GM12872 (cell line): ENCODE results near the gene FOXF1.

Experiments used
- CTCF ChIP-seq: IDR thresholded peaks from 3 replicates; pipeline ENCODE4 v1.5.1; 2011; ENCODE audit warnings: low read depth, mild to moderate bottlenecking, low read length, moderate library complexity; ENCODE audit not compliant: insufficient read depth

Gene FOXF1

DNA sequence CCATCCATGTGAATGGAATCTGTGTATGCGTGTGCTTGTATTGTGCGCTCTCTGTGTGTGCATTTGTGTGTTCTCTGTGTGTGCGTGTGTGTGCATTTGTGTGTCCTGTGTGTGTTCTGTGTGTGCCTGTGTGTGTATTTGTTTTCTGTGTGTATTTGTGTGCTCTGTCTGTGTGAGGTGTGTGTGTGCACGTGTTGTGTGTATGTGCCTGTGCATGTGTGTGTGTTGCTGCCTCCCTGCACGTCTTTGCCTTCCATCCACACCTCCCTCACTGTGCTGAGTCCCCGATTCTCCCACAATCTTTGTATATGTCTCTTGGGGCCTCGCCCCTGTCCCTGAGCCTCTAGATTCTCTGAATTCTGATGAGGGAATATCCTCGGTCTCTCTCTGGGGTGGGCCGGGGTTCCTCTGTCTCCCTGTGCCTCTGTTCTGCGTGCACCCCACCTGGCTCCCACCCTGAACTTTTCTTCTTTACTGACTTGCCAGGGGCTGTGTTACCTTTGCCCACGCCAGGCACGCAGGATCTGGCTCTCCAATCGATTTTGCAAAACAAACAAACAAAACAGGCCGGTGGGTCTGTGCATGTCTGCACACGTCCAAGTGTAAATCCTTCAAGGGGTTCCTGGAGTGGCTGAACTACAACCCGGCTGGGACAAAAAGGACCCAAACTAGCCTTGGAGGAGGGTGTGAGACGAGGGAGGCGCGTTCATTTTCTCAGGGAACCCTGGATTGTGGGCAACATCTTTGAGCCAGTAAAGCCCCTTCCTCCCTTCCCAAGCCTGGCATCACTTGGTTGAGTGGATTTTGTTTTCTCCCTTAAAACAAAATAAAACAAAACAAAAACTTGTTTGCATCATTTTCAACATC is 8.1 kb upstream of the FOXF1 start:
- no peak for TF ChIP-seq CTCF

- no peak for TF ChIP-seq CTCF
These were observed 7.2 kb upstream of the FOXF1 start for GRCh38 chr16:86502856-86503748.

DNA sequence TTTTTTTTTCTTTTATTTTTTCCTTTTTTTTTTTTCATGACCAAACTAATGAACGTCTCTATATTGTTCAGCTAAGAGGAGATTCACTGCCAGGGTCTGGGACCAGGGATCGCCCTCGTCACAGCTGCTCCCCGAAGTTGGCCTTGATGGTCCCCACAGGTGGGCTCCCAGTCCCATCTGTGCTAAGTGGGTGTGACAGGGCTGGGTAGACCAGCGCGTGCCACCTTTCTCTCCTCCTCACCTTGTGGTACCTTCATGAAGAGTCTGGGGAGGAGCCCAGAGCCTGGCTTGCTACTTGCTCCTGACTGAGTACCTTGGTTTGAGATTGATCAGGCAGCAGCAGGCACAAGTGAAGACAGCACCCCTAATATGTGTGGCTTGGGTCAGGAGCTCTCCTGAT is 6.5 kb upstream of the FOXF1 start:
- TF ChIP-seq CTCF, result no peak

GRCh38 chr16:86504315-86505184 is 5.8 kb upstream of the FOXF1 start:
- no peak for TF ChIP-seq CTCF

DNA sequence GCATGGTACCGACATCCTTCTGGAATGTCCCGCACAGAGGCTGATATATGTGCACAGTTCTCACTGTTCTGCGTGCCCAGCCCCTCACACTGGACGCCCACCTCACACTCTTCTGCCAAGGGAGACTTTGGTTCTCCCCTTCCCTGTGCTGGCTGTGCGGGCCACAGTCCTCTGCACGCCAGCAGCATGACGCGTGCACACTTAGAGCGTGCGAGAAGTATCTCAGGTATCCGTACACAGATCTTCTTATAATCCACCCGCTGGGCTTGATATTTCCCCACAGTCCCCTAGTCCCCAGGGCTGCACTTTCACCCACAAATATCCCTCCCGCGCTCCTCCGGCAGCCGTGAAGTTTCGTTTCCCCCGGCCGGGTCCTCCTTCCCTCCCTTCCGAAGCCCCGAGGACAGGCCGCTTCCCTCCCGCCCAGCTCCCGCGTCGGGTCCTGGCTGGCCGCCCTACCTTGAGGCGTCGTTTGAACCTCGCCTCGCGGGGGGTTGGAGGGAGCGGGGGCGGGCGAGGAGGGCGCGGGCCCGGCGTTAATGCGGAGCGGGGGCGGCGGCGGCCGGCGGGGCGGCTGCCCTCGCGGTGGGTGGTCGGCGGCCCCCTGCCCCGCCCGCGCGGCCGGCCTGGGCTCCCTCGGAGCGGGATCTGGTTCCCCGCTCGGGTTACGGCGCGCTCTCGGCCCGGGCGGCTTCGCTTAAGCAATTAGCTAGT is 5.0 kb upstream of the FOXF1 start:
- no peak for TF ChIP-seq CTCF

DNA sequence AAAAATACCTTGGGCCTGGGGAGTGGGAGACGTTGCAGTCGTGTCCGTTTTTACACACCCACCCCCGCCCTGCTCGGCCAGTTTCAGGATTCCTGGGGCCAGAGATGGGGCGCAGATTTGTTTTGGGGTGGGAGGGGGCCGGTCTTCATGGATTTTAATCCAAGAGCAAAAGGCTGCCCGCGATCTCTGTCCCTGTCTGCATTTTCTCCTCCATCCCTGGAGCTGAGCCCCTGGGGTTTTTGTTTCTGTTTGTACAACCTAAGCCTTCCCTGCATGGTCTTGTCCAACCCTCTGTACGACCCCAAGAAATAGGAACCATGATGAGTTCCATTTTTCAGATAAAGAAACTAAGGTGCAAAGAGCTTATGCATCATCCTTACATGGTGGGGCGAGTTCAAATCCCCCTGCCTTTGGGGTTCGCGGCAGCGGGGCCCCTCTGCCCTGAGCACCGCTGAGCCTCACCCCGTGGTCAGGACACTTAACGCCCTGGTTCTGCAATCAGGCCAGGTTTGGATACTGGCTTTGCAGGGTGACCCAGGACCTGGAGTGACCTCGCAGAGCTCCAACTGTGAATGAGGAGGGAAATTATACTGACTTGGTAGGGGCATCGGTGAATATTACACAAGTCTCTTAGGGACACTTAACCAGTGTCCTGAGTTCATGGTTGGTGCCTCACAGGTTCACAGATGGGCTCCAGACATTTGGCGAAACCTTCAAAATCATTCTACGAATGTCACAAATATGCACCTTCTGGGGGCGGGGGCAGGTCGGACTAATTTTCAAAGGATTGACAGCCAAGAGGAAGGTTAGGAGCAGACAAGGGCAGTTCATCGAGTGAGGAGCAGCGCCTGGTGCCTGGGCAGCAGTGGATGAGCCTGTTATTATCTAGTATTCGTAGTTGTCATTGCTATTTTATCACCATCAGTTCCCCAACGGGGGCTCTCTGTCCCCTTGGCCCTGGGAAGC is 4.1 kb upstream of the FOXF1 start:
- TF ChIP-seq CTCF, result no peak
